Endodermal cell (in vitro differentiated cells): Measurements from ENCODE around the gene MINDY4B. TPM values are rescaled to one million over a fixed set of nuclear protein-coding genes. Genes with fewer than 3 reads are reported as not detected.

Experiments used
- DNase-seq: peaks from one replicate; pipeline ENCODE4 v3.0.0-alpha.2; 2017
- H3K27ac ChIP-seq: 2 replicates; pipeline ENCODE4 v1.5.1; 2013; ENCODE audit warnings: mild to moderate bottlenecking, low read depth, low read length, moderate library complexity
- H3K27me3 ChIP-seq: 2 replicates; pipeline ENCODE4 v1.6.1; 2013; ENCODE audit warnings: mild to moderate bottlenecking, low read length, moderate library complexity; ENCODE audit not compliant: insufficient read depth, control insufficient read depth, poor library complexity, severe bottlenecking
- H3K36me3 ChIP-seq: 2 replicates; pipeline ENCODE4 v1.7.0; 2013; ENCODE audit warnings: mild to moderate bottlenecking, low read length, moderate library complexity; ENCODE audit not compliant: control insufficient read depth, insufficient read depth
- H3K4me1 ChIP-seq: one replicate; pipeline ENCODE4 v1.7.0; 2013; ENCODE audit warnings: low read length; ENCODE audit not compliant: control insufficient read depth, insufficient read depth
- H3K4me3 ChIP-seq: 2 replicates; pipeline ENCODE4 v1.5.1; 2013; ENCODE audit warnings: mild to moderate bottlenecking, low read length, moderate library complexity
- H3K9ac ChIP-seq: 2 replicates; pipeline ENCODE4 v1.6.1; 2013; ENCODE audit warnings: mild to moderate bottlenecking, low read length, moderate library complexity; ENCODE audit not compliant: poor library complexity, severe bottlenecking; ENCODE audit errors: extremely low read depth
- H3K9me3 ChIP-seq: 2 replicates; pipeline ENCODE4 v1.6.1; 2013; ENCODE audit warnings: mild to moderate bottlenecking, low read length, moderate library complexity; ENCODE audit not compliant: control insufficient read depth
- H3K27ac Mint-ChIP-seq: 2 replicates; pipeline ENCODE4 v1.8.0; 2020; ENCODE audit warnings: mixed read lengths
- H3K27me3 Mint-ChIP-seq: 2 replicates; pipeline ENCODE4 v1.8.0; 2021; ENCODE audit warnings: mild to moderate bottlenecking, mixed read lengths; ENCODE audit not compliant: insufficient read depth
- H3K36me3 Mint-ChIP-seq: 2 replicates; pipeline ENCODE4 v1.8.0; 2020; ENCODE audit warnings: low read depth, mixed read lengths
- H3K4me1 Mint-ChIP-seq: 2 replicates; pipeline ENCODE4 v1.8.0; 2020; ENCODE audit warnings: mixed read lengths
- H3K4me3 Mint-ChIP-seq: 2 replicates; pipeline ENCODE4 v1.8.0; 2020; ENCODE audit warnings: mild to moderate bottlenecking, moderate library complexity, mixed read lengths
- H3K9me3 Mint-ChIP-seq: 2 replicates; pipeline ENCODE4 v1.8.0; 2020; ENCODE audit warnings: mild to moderate bottlenecking, mixed read lengths
- WGBS, 2 experiments: methylation state at CpG; one replicate each; pipeline versions ENCODE4 v1.1.5 to v1.1.7; 2013; ENCODE audit warnings: missing lambda C conversion rate in 2 of 2, mixed read lengths in 1 of 2; ENCODE audit not compliant: insufficient coverage in 1 of 2, insufficient read length in 1 of 2; 5-methylcytosine and 5-hydroxymethylcytosine counted together
- total RNA-seq, 2 donors: library from RNA; stranded (reverse); fragmentation: NEBNext Ultra II Directional in 1 of 2; extraction: Animal tissue kit (Norgen Biotek cat#: 25700) in 1 of 2; gene quantifications; 2 replicates in 1 of 2; 3 replicates in 1 of 2; pipeline ENCODE4 v1.2.1, GENCODE V29; 2021
- TF ChIP-seq, protein P1 (sequence below): fragments of 200-600 bp; sonication (generic); conservative IDR thresholded peaks from 2 replicates; pipeline ENCODE4 v1.5.0; 2021; ENCODE audit warnings: antibody characterized with exemption, mild to moderate bottlenecking

Gene MINDY4B
- total RNA-seq, 2 donors from 2014 or later: not detected

DNA sequence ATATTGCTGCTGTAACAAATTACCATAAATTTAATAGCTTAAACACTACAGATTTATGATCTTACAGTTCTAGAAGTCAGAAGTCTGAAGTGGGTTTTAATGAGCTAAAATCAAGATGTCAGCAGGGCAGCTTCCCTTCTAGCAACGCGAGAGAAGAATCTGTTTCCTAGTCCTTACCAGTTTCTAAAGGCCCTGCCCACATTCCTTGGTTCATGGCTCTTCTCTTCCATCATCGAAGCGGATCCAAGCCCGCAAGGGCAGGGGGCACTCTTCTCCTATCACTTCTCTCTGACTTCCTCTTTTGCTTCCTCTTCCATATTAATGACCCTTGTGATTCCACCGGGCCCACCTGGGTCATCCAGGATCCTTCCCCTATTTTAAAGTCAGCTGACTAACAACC is 16.1 kb downstream of the MINDY4B start:
- Mint-ChIP-seq H3K4me3 (no peak overlapping the region), H3K36me3 (no peaks in the 10 kb centered on the region), H3K9me3 (peaks cover 3% of the 10 kb centered on the region), H3K4me1 (no peaks in the 10 kb centered on the region), H3K27me3 (peaks cover 2% of the 10 kb centered on the region), H3K27ac (no peak overlapping the region)
- no peak for DNase-seq
- Histone ChIP-seq H3K9me3 (peaks cover 6% of the 10 kb centered on the region), H3K9ac (no peak overlapping the region), H3K4me3 (no peak overlapping the region), H3K27ac (no peak overlapping the region), H3K36me3 (no peaks in the 10 kb centered on the region), H3K27me3 (no peaks in the 10 kb centered on the region), H3K4me1 (no peaks in the 10 kb centered on the region)
- WGBS, 2 experiments: 80 to 91% methylated on average over 2 to 6 of the region's 6 CpGs
- TF ChIP-seq, protein P1, sequence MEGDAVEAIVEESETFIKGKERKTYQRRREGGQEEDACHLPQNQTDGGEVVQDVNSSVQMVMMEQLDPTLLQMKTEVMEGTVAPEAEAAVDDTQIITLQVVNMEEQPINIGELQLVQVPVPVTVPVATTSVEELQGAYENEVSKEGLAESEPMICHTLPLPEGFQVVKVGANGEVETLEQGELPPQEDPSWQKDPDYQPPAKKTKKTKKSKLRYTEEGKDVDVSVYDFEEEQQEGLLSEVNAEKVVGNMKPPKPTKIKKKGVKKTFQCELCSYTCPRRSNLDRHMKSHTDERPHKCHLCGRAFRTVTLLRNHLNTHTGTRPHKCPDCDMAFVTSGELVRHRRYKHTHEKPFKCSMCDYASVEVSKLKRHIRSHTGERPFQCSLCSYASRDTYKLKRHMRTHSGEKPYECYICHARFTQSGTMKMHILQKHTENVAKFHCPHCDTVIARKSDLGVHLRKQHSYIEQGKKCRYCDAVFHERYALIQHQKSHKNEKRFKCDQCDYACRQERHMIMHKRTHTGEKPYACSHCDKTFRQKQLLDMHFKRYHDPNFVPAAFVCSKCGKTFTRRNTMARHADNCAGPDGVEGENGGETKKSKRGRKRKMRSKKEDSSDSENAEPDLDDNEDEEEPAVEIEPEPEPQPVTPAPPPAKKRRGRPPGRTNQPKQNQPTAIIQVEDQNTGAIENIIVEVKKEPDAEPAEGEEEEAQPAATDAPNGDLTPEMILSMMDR: no peak

DNA sequence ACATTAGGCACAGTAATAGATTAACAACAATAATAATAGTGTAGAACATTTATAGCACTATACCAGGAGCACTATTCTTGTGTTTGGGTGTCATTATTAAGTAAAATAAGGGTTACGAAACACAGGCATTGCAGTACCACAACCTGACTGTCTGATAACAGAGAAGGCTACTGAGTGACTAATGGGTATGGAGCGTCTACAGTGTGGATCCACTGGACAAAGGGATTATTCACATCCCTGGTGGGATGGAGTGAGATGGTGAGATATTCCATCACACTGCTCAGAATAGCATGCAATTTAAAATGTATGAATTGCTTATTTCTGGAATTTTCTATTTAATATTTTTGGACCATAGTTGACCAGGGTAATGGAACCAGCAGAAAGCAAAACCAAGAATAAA is 18.2 kb downstream of the MINDY4B start:
- H3K27me3 ChIP-seq: no peaks in the 10 kb centered on the region
- H3K9me3 ChIP-seq: peaks cover 6% of the 10 kb centered on the region
- H3K36me3 ChIP-seq: no peaks in the 10 kb centered on the region
- H3K27ac ChIP-seq: no peak overlapping the region
- H3K4me3 ChIP-seq: no peak overlapping the region
- Mint-ChIP-seq H3K36me3 (no peaks in the 10 kb centered on the region), H3K9me3 (peaks cover 3% of the 10 kb centered on the region), H3K27me3 (peaks cover 4% of the 10 kb centered on the region), H3K4me3 (no peak overlapping the region), H3K27ac (no peak overlapping the region), H3K4me1 (no peaks in the 10 kb centered on the region)
- no peak for DNase-seq
- TF ChIP-seq, protein P1: no peak
- H3K4me1 ChIP-seq: no peaks in the 10 kb centered on the region
- WGBS, 2 experiments: 80 to 97% methylated on average over 1 to 2 of the region's 2 CpGs
- no peak overlapping the region for H3K9ac ChIP-seq

DNA sequence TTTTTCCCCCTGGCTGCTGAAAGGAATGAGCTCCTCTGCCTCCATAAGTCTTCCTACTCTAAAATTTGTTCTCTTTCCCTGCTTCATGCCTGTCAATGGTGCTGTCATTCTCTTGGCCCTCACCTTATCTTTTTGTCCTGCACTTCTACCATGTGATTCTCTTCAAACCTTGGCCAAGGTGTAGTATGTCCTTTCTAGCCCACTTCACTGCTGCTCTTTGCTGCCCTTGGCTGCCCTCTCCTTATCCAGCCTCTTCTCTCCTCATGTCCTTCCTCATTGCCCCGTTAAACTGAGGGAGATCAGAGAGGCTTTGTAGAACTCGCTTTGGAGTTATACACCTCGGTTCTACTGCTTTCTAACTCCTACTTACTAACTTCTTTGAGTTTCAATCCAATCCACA is 19.7 kb downstream of the MINDY4B start:
- H3K9me3 Mint-ChIP-seq: peaks cover 3% of the 10 kb centered on the region
- H3K9me3 ChIP-seq: peaks cover 6% of the 10 kb centered on the region
- H3K4me3 Mint-ChIP-seq: no peak overlapping the region
- H3K36me3 Mint-ChIP-seq: no peaks in the 10 kb centered on the region
- TF ChIP-seq, protein P1: no peak
- no peak overlapping the region for H3K27ac ChIP-seq
- H3K9ac ChIP-seq: no peak overlapping the region
- H3K4me1 ChIP-seq: no peaks in the 10 kb centered on the region
- no peaks in the 10 kb centered on the region for H3K36me3 ChIP-seq
- H3K27me3 Mint-ChIP-seq: peaks cover 4% of the 10 kb centered on the region
- no peak for DNase-seq
- H3K27me3 ChIP-seq: no peaks in the 10 kb centered on the region
- H3K4me3 ChIP-seq: no peak overlapping the region
- no peak overlapping the region for H3K27ac Mint-ChIP-seq
- no peaks in the 10 kb centered on the region for H3K4me1 Mint-ChIP-seq
- WGBS, 2 experiments: 76% methylated on average over 3 of the region's 3 CpGs; no CpG with 5 or more reads in 1 of the 2 experiments
